RWPE1 (cell line): Measurements from ENCODE around the gene DTL.
A peak's percentile ranks its signal among the peaks of the same experiment; 100 is the strongest.

Experiments
- CTCF ChIA-PET: fragments of 350-600 bp; sonication (Branson Sonifier 250); formaldehyde crosslinking; extraction: SDS; loops from one replicate; lab custom pipeline; 2021; lab: Yijun Ruan, JAX
- POLR2A ChIA-PET: fragments of 400-600 bp; formaldehyde crosslinking; extraction: SDS; loops from one replicate; lab custom pipeline; 2020; ENCODE audit warnings: antibody characterized with exemption; ENCODE audit not compliant: low non-redundant PET; lab: Yijun Ruan, JAX
- DNase-seq: peaks from one replicate; pipeline ENCODE4 v3.0.0; 2012; ENCODE audit warnings: low spot score
- H3K27ac ChIP-seq: fragments of 450-650 bp; 2 replicates; pipeline ENCODE4 v1.5.1; 2017
- TF ChIP-seq, protein P1 (sequence below): fragments of 450-650 bp; conservative IDR thresholded peaks from 2 replicates; pipeline ENCODE4 v1.5.1; 2017; ENCODE audit warnings: low read depth, mild to moderate bottlenecking

DTL gene

DNA sequence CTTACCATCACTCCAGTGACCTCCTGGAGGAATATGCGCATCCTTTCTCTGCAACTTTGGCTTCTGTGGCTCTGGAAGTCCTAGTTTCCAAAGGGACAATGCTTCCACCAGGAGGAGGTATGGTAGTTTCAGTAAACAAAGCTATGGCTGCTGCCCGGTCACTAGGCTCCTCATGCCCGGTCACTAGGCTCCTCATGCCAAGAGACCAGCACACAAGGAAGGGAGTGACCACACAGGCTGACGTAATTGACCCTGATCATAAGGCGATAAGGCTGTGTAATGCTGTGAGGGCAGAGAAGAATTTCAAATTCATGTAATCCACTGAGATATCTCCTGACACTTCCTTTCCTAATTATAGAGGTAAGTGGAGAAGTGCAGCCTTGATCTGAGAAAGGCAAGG, 102.9 kb downstream of the DTL start:
- POLR2A ChIA-PET = no interaction called here
- no peak for DNase-seq
- CTCF ChIA-PET = no interaction called here
- TF ChIP-seq, protein P1, sequence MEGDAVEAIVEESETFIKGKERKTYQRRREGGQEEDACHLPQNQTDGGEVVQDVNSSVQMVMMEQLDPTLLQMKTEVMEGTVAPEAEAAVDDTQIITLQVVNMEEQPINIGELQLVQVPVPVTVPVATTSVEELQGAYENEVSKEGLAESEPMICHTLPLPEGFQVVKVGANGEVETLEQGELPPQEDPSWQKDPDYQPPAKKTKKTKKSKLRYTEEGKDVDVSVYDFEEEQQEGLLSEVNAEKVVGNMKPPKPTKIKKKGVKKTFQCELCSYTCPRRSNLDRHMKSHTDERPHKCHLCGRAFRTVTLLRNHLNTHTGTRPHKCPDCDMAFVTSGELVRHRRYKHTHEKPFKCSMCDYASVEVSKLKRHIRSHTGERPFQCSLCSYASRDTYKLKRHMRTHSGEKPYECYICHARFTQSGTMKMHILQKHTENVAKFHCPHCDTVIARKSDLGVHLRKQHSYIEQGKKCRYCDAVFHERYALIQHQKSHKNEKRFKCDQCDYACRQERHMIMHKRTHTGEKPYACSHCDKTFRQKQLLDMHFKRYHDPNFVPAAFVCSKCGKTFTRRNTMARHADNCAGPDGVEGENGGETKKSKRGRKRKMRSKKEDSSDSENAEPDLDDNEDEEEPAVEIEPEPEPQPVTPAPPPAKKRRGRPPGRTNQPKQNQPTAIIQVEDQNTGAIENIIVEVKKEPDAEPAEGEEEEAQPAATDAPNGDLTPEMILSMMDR = no peak
- no peak overlapping the region for H3K27ac ChIP-seq

DNA sequence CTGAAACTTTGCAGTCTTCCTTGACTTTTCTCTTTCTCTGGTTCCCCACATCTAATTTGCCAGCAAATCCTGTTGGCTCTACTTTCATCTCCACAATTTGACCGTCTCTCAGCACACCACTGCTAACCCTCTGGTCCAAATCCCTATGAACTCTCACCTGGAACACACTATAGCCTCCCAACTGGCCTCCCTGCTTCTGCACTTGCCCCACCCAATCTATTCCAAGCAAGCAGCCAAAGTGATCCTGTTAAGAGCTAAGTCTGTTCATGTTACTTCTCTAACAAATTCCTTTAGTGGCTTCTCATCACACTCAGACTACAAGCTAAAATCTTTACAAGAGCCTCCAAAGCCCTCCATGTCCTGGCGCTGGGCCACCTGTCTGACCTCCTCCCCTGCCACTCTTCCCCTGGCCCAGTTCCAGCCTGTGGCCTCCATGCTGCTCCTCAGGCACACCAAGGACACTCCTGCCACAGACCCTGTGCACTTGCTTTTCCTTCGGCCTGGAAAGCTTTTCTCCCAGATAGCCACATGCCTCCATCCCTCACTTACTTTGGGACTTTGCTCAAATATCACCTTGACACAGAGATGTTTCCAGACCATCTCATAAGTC, 104.1 kb downstream of the DTL start:
- POLR2A ChIA-PET = no interaction called here
- CTCF ChIA-PET = no interaction called here
- DNase-seq = no peak
- peak overlapping the region; percentile 67 for H3K27ac ChIP-seq
- TF ChIP-seq, protein P1 = no peak

DNA sequence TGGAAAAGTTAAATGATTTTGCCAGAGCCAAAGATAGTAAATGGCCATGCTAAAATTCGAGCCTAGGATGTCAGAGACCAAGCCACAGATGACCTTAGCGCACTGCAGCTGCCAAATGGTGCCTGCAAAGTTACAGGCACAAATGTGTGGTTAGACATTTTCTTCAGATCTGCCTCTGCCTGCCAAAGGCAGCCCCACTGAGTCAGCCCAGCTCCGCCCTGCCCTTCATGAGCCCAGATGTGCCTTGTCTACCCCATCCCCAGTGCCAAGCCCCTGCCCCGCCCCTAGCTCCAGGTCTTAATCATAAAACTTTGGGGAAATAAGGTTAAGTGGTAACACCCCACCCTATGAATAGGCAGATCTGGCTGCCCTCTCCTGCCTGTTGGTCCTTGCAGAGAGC, 105.9 kb downstream of the DTL start:
- CTCF ChIA-PET = interaction anchor here (0.6 kb wide), 1 partner anchor 1968 kb away, joined by 5 read pairs; no protein-coding TSS in a partner anchor
- peak; percentile 61 for DNase-seq
- TF ChIP-seq, protein P1 = no peak

DNA sequence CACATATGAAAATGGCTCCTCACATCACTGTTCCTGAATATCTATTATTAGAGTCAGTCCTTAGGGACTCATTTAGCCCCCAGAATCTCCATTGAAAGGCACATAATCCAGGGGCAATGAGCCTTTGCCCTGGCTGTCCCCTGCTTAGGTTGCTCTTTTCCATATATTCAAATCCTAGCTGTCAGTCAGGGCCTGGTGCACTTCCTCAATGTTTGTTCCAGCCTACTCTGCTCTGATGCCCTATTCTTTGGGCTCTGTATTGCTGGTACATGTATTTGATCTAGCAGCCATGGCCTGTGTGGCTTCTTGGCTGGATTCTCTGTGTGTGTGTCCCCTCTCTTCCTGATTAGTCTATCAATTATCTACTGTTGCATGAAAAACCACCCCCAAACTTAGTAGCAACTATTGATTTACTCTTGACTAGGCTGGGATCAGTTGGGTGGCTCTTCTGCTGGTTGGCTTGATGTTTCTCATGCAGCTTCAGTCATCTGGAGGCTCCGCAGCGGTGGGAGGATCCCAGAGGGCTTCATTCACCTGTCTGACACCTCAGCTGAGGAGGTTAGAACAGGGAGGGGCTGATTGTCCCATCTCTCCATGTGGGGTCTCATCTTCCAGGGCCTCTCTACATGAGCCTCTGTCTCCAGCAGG, 107.5 kb downstream of the DTL start:
- DNase-seq = no peak
- TF ChIP-seq, protein P1 = no peak
- POLR2A ChIA-PET = no interaction called here
- CTCF ChIA-PET = no interaction called here
- no peak overlapping the region for H3K27ac ChIP-seq

More for the DNA sequence above, 105.9 kb downstream of the DTL start:
- POLR2A ChIA-PET = no interaction called here
- peak overlapping the region; percentile 77 for H3K27ac ChIP-seq

DNA sequence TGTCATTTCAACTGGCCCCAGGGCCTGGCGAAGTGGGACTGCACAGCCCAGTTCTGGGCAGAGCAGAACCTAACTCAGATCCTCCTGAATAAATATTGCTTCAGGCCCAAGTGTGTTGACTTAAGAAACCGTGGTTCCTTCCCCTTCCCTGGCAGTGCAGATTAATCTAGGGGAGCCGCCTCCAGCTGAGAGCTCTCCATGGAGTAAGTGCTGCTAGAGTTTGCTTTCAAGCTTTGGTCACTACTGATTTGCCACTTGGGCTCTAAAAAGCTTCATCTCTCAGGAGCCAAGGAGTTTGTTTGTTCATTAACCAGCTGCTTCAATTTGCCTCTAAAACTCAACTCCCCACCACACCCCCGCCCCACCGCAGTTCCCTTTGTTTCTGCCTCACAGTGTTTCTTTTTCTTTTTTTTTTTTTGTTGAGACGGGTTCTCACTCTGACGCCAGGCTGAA, 112.1 kb downstream of the DTL start:
- TF ChIP-seq, protein P1 = no peak
- CTCF ChIA-PET = no interaction called here
- H3K27ac ChIP-seq = no peak overlapping the region
- no peak for DNase-seq
- POLR2A ChIA-PET = interaction anchor here (0.6 kb wide), 1 partner anchor 40 kb away, joined by 3 read pairs; no protein-coding TSS in a partner anchor

DNA sequence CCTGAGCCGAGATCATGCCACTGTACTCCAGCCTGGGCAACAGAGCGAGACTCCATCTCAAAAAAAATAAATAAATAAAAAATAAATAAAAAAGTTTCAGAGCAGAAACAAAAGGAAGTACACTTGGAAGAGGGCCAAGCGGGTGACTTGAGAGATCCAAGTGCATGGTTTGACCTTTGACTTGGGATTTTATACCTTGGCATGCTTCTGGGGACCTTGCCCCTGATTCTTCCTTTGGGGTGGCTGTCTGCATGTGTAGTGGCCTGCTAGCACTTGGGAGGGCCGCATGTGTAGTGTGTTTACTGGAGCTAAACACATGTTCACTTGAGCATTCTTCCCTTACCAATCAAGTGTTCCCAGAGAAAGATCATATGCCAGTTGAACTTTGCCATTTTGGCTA, 114.0 kb downstream of the DTL start:
- TF ChIP-seq, protein P1 = no peak
- H3K27ac ChIP-seq = no peak overlapping the region
- CTCF ChIA-PET = interaction anchor here (0.6 kb wide), 1 partner anchor 15 kb away, joined by 5 read pairs; no protein-coding TSS in a partner anchor
- POLR2A ChIA-PET = no interaction called here
- DNase-seq = no peak
